DOHH2 (cell line): ENCODE measurements around the gene TMEM186.

ENCODE experiments used
- H3F3A ChIP-seq: fragments of 200-600 bp; sonication (generic), shearing (Covaris generic); 2 replicates; pipeline ENCODE4 v1.6.0; 2016; ENCODE audit warnings: antibody characterized with exemption, mild to moderate bottlenecking; ENCODE audit not compliant: control insufficient read depth, insufficient read depth
- H3K27ac ChIP-seq: fragments of 200-600 bp; sonication (generic); 2 replicates; pipeline ENCODE4 v1.5.1; 2014; ENCODE audit warnings: low read depth, mild to moderate bottlenecking, low read length, moderate library complexity
- H3K27me3 ChIP-seq: fragments of 200-600 bp; sonication (generic); 2 replicates; pipeline ENCODE4 v1.6.1; 2014; ENCODE audit warnings: mild to moderate bottlenecking, low read length, mixed read lengths; ENCODE audit not compliant: control insufficient read depth
- H3K36me3 ChIP-seq: fragments of 200-600 bp; sonication (generic); 2 replicates; pipeline ENCODE4 v1.6.1; 2014; ENCODE audit warnings: mild to moderate bottlenecking, low read length, moderate library complexity, mixed read lengths; ENCODE audit not compliant: control insufficient read depth
- H3K4me1 ChIP-seq: fragments of 200-600 bp; sonication (generic); 2 replicates; pipeline ENCODE4 v1.6.1; 2014; ENCODE audit warnings: mild to moderate bottlenecking, low read length, mixed read lengths; ENCODE audit not compliant: control insufficient read depth
- H3K4me2 ChIP-seq: fragments of 200-600 bp; sonication (generic); 2 replicates; pipeline ENCODE4 v1.6.0; 2014; ENCODE audit warnings: mild to moderate bottlenecking, low read length, moderate library complexity
- H3K4me3 ChIP-seq: fragments of 200-600 bp; sonication (generic); 2 replicates; pipeline ENCODE4 v1.5.1; 2014; ENCODE audit warnings: mild to moderate bottlenecking, low read length, mixed read lengths
- H3K79me2 ChIP-seq: fragments of 200-600 bp; sonication (generic); 2 replicates; pipeline ENCODE4 v1.6.1; 2014; ENCODE audit warnings: mild to moderate bottlenecking, low read length, mixed read lengths; ENCODE audit not compliant: control insufficient read depth
- H3K9me2 ChIP-seq: fragments of 200-600 bp; sonication (generic); replicated peaks from 2 replicates; pipeline ENCODE4 v1.6.1; 2014; ENCODE audit warnings: mild to moderate bottlenecking, low read length, mixed read lengths; ENCODE audit not compliant: control insufficient read depth
- H3K9me3 ChIP-seq: fragments of 200-600 bp; sonication (generic); 2 replicates; pipeline ENCODE4 v1.6.1; 2014; ENCODE audit warnings: antibody characterized with exemption, low read length, mixed read lengths; ENCODE audit not compliant: control insufficient read depth, insufficient read depth
- H4K20me1 ChIP-seq: fragments of 200-600 bp; sonication (generic); 2 replicates; pipeline ENCODE4 v1.6.0; 2014; ENCODE audit warnings: low read depth, mild to moderate bottlenecking, antibody characterized with exemption, low read length, moderate library complexity; ENCODE audit not compliant: control insufficient read depth, insufficient read depth
- EZH2phosphoT487 ChIP-seq: fragments of 200-600 bp; sonication (generic); IDR thresholded peaks from 2 replicates; pipeline ENCODE4 v1.6.1; 2017; ENCODE audit warnings: borderline replicate concordance, mild to moderate bottlenecking, antibody characterized with exemption, low read length, moderate library complexity, mixed read lengths
- TF ChIP-seq, protein P1 (sequence below): fragments of 200-600 bp; sonication (generic); IDR thresholded peaks from one replicate; pipeline ENCODE4 v1.5.1; 2014; ENCODE audit warnings: antibody characterized with exemption, mild to moderate bottlenecking, low read depth, low read length; ENCODE audit not compliant: poor library complexity, severe bottlenecking

Gene TMEM186

DNA sequence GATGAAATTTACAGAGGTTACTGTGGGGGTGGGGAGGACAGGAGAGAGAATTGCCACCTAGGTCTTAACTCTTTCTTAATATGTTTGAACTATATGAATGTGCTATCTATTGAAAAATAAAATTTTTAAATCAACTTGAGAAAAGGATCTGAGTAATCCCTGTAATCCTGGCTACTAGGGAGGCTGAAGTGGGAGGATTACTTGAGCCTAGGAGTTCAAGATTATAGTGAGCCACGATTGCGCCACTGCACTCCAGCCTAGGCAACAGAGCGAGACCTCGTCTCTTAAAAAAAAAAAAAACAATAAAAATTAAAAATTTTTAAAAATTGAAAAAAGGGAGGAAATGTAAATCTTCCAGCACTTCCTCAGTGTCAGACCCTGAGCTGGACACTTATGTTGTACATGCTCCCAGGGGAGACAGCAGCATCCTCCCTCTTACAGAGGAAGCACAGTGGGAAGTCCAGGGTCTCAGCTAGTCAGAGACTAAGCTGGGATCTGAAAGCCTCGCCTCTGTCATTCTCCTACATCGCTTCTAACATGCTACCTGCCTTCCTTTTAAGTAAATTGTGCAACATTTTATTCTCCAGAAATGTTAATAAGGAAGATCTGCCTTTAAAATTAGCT, 22.1 kb upstream of the TMEM186 start:
- peaks cover 33% of the 10 kb centered on the region for H3K79me2 ChIP-seq
- no peaks in the 10 kb centered on the region for H3K9me2 ChIP-seq
- no peaks in the 10 kb centered on the region for H3K27me3 ChIP-seq
- H3K4me2 ChIP-seq, result 0 out of 2 replicates have a peak overlapping the region, but pooled peaks have one; percentile 8
- peaks cover 94% of the 10 kb centered on the region for H3K36me3 ChIP-seq
- H3F3A ChIP-seq, result 0 out of 2 replicates have a peak, but pooled peaks cover 8% of the 10 kb centered on the region
- no peaks in the 10 kb centered on the region for H3K9me3 ChIP-seq
- H3K27ac ChIP-seq, result peak overlapping the region; percentile 32
- peaks cover 46% of the 10 kb centered on the region for H3K4me1 ChIP-seq
- TF ChIP-seq EZH2phosphoT487, result no peak
- TF ChIP-seq, protein P1, sequence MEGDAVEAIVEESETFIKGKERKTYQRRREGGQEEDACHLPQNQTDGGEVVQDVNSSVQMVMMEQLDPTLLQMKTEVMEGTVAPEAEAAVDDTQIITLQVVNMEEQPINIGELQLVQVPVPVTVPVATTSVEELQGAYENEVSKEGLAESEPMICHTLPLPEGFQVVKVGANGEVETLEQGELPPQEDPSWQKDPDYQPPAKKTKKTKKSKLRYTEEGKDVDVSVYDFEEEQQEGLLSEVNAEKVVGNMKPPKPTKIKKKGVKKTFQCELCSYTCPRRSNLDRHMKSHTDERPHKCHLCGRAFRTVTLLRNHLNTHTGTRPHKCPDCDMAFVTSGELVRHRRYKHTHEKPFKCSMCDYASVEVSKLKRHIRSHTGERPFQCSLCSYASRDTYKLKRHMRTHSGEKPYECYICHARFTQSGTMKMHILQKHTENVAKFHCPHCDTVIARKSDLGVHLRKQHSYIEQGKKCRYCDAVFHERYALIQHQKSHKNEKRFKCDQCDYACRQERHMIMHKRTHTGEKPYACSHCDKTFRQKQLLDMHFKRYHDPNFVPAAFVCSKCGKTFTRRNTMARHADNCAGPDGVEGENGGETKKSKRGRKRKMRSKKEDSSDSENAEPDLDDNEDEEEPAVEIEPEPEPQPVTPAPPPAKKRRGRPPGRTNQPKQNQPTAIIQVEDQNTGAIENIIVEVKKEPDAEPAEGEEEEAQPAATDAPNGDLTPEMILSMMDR, result no peak
- no peak overlapping the region for H3K4me3 ChIP-seq
- H4K20me1 ChIP-seq, result no peaks in the 10 kb centered on the region

DNA sequence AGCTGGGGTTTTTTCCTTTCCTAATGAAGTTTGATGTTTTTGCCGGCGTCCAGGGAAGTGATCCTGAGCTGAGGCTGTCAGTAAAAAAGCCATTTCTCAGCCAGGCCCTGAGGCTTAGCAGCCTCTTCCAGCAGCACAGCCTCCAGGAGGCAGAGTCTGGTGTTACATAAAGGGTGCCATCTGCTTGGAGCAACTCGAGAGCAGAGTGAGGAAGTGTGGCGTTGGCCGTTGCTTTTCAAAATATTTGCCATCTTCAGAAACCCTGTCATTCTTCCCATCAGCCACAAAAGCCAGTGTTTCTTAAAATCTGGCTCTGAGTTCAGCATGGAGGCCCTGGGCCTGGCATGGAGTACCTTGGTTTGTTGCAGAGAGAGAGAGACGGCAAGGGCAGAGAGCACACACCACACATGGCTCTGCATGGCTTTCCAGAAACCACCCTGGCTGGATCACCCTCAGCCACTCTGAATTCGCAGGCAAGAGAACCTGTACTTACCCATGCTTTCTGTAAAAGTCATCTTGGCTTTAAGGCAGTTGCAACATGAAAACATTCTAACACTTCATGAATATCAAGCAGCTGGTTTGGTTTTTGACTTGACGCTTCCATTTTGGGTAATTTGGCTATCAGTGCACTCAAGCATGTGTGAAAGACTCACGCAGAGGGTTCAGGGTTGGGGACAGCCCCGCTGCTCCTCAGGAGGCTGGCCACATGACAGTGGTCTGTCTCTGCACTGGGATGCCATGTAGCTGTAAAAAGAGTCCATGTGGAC, 21.2 kb upstream of the TMEM186 start:
- Histone ChIP-seq H3K4me2 (peak overlapping the region; percentile 8), H3K4me3 (no peak overlapping the region), H3K36me3 (peaks cover 94% of the 10 kb centered on the region), H3K9me2 (no peaks in the 10 kb centered on the region), H3K27ac (peak overlapping the region; percentile 32), H3K9me3 (no peaks in the 10 kb centered on the region), H3F3A (0 out of 2 replicates have a peak, but pooled peaks cover 8% of the 10 kb centered on the region), H3K79me2 (peaks cover 36% of the 10 kb centered on the region), H4K20me1 (peaks cover 3% of the 10 kb centered on the region; the same call in 1 of the 2 replicates), H3K27me3 (no peaks in the 10 kb centered on the region), H3K4me1 (peaks cover 50% of the 10 kb centered on the region)
- no peak for TF ChIP-seq EZH2phosphoT487

DNA sequence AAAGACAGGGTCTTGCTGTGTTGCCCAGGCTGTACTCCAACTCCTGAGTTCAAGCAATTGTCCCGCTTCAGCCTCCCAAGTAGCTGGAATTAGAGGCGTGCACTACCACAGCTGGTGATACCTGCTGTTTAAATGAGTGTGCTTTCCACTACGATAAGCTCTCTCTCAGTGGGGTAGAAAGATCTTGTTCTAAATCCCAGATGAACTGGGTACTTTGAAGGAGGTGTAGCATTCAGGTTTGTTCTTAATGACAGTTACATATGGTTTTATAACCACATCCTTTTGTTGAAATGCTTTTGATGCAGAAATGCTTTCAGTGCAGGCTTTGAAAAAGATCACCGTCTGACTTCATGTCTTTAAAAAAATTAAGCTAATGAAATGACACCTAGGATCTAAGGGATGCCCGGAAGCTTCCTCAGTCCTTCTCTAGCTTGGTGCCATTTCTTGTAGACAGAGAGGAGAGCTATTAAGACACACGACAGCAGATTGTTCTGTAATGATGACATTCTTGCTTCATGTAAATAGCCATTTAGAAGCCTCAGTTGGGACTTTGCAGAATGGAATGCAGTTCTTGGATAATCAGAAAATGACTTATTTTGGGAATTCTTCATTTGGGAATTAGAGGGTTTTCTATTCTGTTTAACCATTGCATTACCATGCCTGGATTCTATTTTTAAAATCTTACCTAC, 19.7 kb upstream of the TMEM186 start:
- Histone ChIP-seq H3K27ac (no peak overlapping the region; the same call in 1 of the 2 replicates), H3F3A (0 out of 2 replicates have a peak, but pooled peaks cover 5% of the 10 kb centered on the region), H3K36me3 (peaks cover 94% of the 10 kb centered on the region), H3K4me3 (no peak overlapping the region), H4K20me1 (peaks cover 3% of the 10 kb centered on the region; the same call in 1 of the 2 replicates), H3K27me3 (no peaks in the 10 kb centered on the region), H3K79me2 (peaks cover 36% of the 10 kb centered on the region), H3K9me2 (no peaks in the 10 kb centered on the region), H3K4me1 (peaks cover 45% of the 10 kb centered on the region), H3K4me2 (no peak overlapping the region), H3K9me3 (no peaks in the 10 kb centered on the region)
- no peak for TF ChIP-seq EZH2phosphoT487
- TF ChIP-seq, protein P1, result no peak
